GM11168 (cell line): ENCODE results near the gene OTOGL.
"Not testable (repeated sequence)": the region's sequence is repeated elsewhere in the genome, so short reads cannot be mapped to it uniquely, and the experiment has no call there.

Experiments used
- in situ Hi-C: fragments of 300-500 bp; cut with MboI; formaldehyde crosslinking; loops from one replicate; pipeline ENCODE4 v1.12.0; 2022; ENCODE audit warnings: low sequenced_read_pairs; ENCODE audit not compliant: unreplicated experiment

OTOGL gene

GRCh38 chr12:80217011-80217535, 117.7 kb downstream of the OTOGL start:
- in situ Hi-C loops: no loop called here

GRCh38 chr12:80218925-80219324, 119.6 kb downstream of the OTOGL start:
- in situ Hi-C loops: not testable (repeated sequence)

- in situ Hi-C loops: no loop called here
These were observed 120.0 kb downstream of the OTOGL start for GRCh38 chr12:80219345-80219744.

GRCh38 chr12:80222261-80222660, 122.9 kb downstream of the OTOGL start:
- in situ Hi-C loops: no loop called here

- in situ Hi-C loops: no loop called here
These were observed 127.2 kb downstream of the OTOGL start for GRCh38 chr12:80226576-80226975.

GRCh38 chr12:80227904-80228303, 128.6 kb downstream of the OTOGL start:
- in situ Hi-C loops: not testable (repeated sequence)

GRCh38 chr12:80230068-80230467, 130.7 kb downstream of the OTOGL start:
- in situ Hi-C loops: no loop called here

- in situ Hi-C loops: no loop called here
These were observed 133.5 kb downstream of the OTOGL start for GRCh38 chr12:80232837-80233236.

- in situ Hi-C loops: no loop called here
These were observed 134.6 kb downstream of the OTOGL start for GRCh38 chr12:80233926-80234325.

- in situ Hi-C loops: no loop called here
These were observed 135.3 kb downstream of the OTOGL start for GRCh38 chr12:80234667-80235066.

- in situ Hi-C loops: no loop called here
These were observed 136.6 kb downstream of the OTOGL start for GRCh38 chr12:80235944-80236343.

GRCh38 chr12:80239867-80240266, 140.5 kb downstream of the OTOGL start:
- in situ Hi-C loops: no loop called here

- in situ Hi-C loops: no loop called here
These were observed 142.4 kb downstream of the OTOGL start for GRCh38 chr12:80241576-80242273.

GRCh38 chr12:80242321-80242720, 143.0 kb downstream of the OTOGL start:
- in situ Hi-C loops: no loop called here

- in situ Hi-C loops: not testable (repeated sequence)
These were observed 150.2 kb downstream of the OTOGL start for GRCh38 chr12:80249581-80249980.

GRCh38 chr12:80257920-80258319, 158.6 kb downstream of the OTOGL start:
- in situ Hi-C loops: no loop called here

GRCh38 chr12:80260269-80260668, 160.9 kb downstream of the OTOGL start:
- in situ Hi-C loops: loop anchor here (10.0 kb wide), 1 partner anchor 75 kb away; no protein-coding TSS in a partner anchor

- in situ Hi-C loops: loop anchor here (10.0 kb wide), 1 partner anchor 77 kb away; no protein-coding TSS in a partner anchor
These were observed 162.1 kb downstream of the OTOGL start for GRCh38 chr12:80261403-80261802.

GRCh38 chr12:80262346-80262745, 163.0 kb downstream of the OTOGL start:
- in situ Hi-C loops: loop anchor here (10.0 kb wide), 1 partner anchor 78 kb away; no protein-coding TSS in a partner anchor

- in situ Hi-C loops: loop anchor here (10.0 kb wide), 1 partner anchor 78 kb away; no protein-coding TSS in a partner anchor
These were observed 163.4 kb downstream of the OTOGL start for GRCh38 chr12:80262771-80263170.

GRCh38 chr12:80264386-80264785, 165.0 kb downstream of the OTOGL start:
- in situ Hi-C loops: loop anchor here (10.0 kb wide), 1 partner anchor 80 kb away; no protein-coding TSS in a partner anchor

GRCh38 chr12:80264891-80265290, 165.6 kb downstream of the OTOGL start:
- in situ Hi-C loops: loop anchor here (10.0 kb wide), 1 partner anchor 80 kb away; no protein-coding TSS in a partner anchor
